H9 (cell line): Measurements from ENCODE around the gene GLS2. TPM values are rescaled to one million over a fixed set of nuclear protein-coding genes. Genes with fewer than 3 reads are reported as not detected.

Experiments
- DNase-seq: peaks from one replicate; pipeline ENCODE4 v3.0.0-alpha.2; 2017
- H2AFZ ChIP-seq: one replicate; pipeline ENCODE4 v1.6.1; 2013; ENCODE audit warnings: mild to moderate bottlenecking, low read length, control low read depth, moderate library complexity
- H2AK5ac ChIP-seq: 2 replicates; pipeline ENCODE4 v1.6.1; 2013; ENCODE audit warnings: low read length, control low read depth, mixed read lengths; ENCODE audit not compliant: insufficient read length
- H2BK120ac ChIP-seq: one replicate; pipeline ENCODE4 v1.6.1; 2013; ENCODE audit warnings: low read depth, mild to moderate bottlenecking, low read length, control low read depth, inconsistent platforms; ENCODE audit not compliant: poor library complexity, severe bottlenecking
- H2BK12ac ChIP-seq: 2 replicates; pipeline ENCODE4 v1.6.1; 2013; ENCODE audit warnings: low read length, control low read depth, mixed read lengths, low read depth; ENCODE audit not compliant: insufficient read length
- H2BK15ac ChIP-seq: 2 replicates; pipeline ENCODE4 v1.6.1; 2013; ENCODE audit warnings: low read depth, low read length, control low read depth
- H2BK20ac ChIP-seq: one replicate; pipeline ENCODE4 v1.6.1; 2013; ENCODE audit warnings: low read depth, mild to moderate bottlenecking, low read length, control low read depth, inconsistent platforms; ENCODE audit not compliant: poor library complexity, severe bottlenecking
- H2BK5ac ChIP-seq: 2 replicates; pipeline ENCODE4 v1.6.1; 2013; ENCODE audit warnings: low read length, control low read depth, mixed read lengths; ENCODE audit not compliant: insufficient read length
- H3K14ac ChIP-seq: 2 replicates; pipeline ENCODE4 v1.6.1; 2013; ENCODE audit warnings: low read length, control low read depth; ENCODE audit not compliant: insufficient read depth
- H3K18ac ChIP-seq: 2 replicates; pipeline ENCODE4 v1.6.1; 2013; ENCODE audit warnings: low read depth, mild to moderate bottlenecking, mixed read lengths, low read length, control low read depth; ENCODE audit not compliant: insufficient read length
- H3K23ac ChIP-seq: 2 replicates; pipeline ENCODE4 v1.6.1; 2013; ENCODE audit warnings: low read length, control low read depth, mixed read lengths, low read depth; ENCODE audit not compliant: insufficient read length
- H3K23me2 ChIP-seq: 2 replicates; pipeline ENCODE4 v1.6.1; 2013; ENCODE audit warnings: low read depth, mild to moderate bottlenecking, mixed read lengths, low read length, control low read depth; ENCODE audit not compliant: insufficient read length, poor library complexity, severe bottlenecking
- H3K27ac ChIP-seq: 2 replicates; pipeline ENCODE4 v1.5.1; 2013; ENCODE audit warnings: low read length, control low read depth, mixed read lengths, low read depth; ENCODE audit not compliant: insufficient read length
- H3K27me3 ChIP-seq: 2 replicates; pipeline ENCODE4 v1.6.1; 2013; ENCODE audit warnings: low read length, control low read depth, inconsistent platforms; ENCODE audit not compliant: insufficient read depth
- H3K4ac ChIP-seq: 2 replicates; pipeline ENCODE4 v1.6.1; 2013; ENCODE audit warnings: low read depth, mild to moderate bottlenecking, control low read depth, inconsistent platforms, low read length, moderate library complexity
- H3K4me1 ChIP-seq: 2 replicates; pipeline ENCODE4 v1.6.1; 2013; ENCODE audit warnings: low read length, control low read depth, inconsistent platforms; ENCODE audit not compliant: insufficient read depth
- H3K4me2 ChIP-seq: 2 replicates; pipeline ENCODE4 v1.6.1; 2013; ENCODE audit warnings: low read length, control low read depth, mixed read lengths; ENCODE audit not compliant: insufficient read length, insufficient read depth
- H3K56ac ChIP-seq: 2 replicates; pipeline ENCODE4 v1.6.1; 2013; ENCODE audit warnings: low read depth, mild to moderate bottlenecking, mixed read lengths, low read length, control low read depth; ENCODE audit not compliant: insufficient read length
- H3K79me1 ChIP-seq: 2 replicates; pipeline ENCODE4 v1.6.1; 2013; ENCODE audit warnings: low read depth, mild to moderate bottlenecking, moderate library complexity, low read length, control low read depth, inconsistent platforms; ENCODE audit not compliant: insufficient read depth, poor library complexity, severe bottlenecking
- H3K79me2 ChIP-seq: 2 replicates; pipeline ENCODE4 v1.6.1; 2013; ENCODE audit warnings: low read length, control low read depth, inconsistent platforms; ENCODE audit not compliant: insufficient read depth
- H3K9ac ChIP-seq: 2 replicates; pipeline ENCODE4 v1.6.1; 2013; ENCODE audit warnings: low read length, control low read depth, mixed read lengths; ENCODE audit not compliant: insufficient read length; ENCODE audit errors: extremely low read depth
- H3K9me3 ChIP-seq: one replicate; pipeline ENCODE4 v1.6.1; 2013; ENCODE audit warnings: low read depth, low read length, inconsistent platforms; ENCODE audit not compliant: control insufficient read depth
- H3T11ph ChIP-seq: one replicate; pipeline ENCODE4 v1.6.1; 2013; ENCODE audit warnings: mild to moderate bottlenecking, low read length, control low read depth, inconsistent platforms
- H4K20me1 ChIP-seq: one replicate; pipeline ENCODE4 v1.6.1; 2013; ENCODE audit not compliant: control insufficient read depth, insufficient read length, insufficient read depth
- H4K5ac ChIP-seq: 2 replicates; pipeline ENCODE4 v1.6.1; 2013; ENCODE audit warnings: low read depth, mild to moderate bottlenecking, mixed read lengths, low read length, control low read depth; ENCODE audit not compliant: insufficient read length
- H4K8ac ChIP-seq: replicated peaks from 2 replicates; pipeline ENCODE4 v1.6.1; 2013; ENCODE audit warnings: low read length, control low read depth, mixed read lengths, low read depth; ENCODE audit not compliant: insufficient read length
- H4K91ac ChIP-seq: 2 replicates; pipeline ENCODE4 v1.6.1; 2013; ENCODE audit warnings: low read depth, mild to moderate bottlenecking, moderate library complexity, mixed read lengths, low read length, control low read depth; ENCODE audit not compliant: insufficient read length
- H3K27ac Mint-ChIP-seq, 3 experiments: 2 replicates in 2 of 3; 3 replicates in 1 of 3; pipeline ENCODE4 v1.8.0; 2020 to 2021; ENCODE audit warnings: mixed read lengths in 3 of 3, mild to moderate bottlenecking in 1 of 3, moderate library complexity in 1 of 3
- H3K27me3 Mint-ChIP-seq: 2 replicates; pipeline ENCODE4 v1.8.0; 2021; ENCODE audit warnings: low read depth, mild to moderate bottlenecking, moderate library complexity, mixed read lengths
- H3K36me3 Mint-ChIP-seq, 3 experiments: 2 replicates in 2 of 3; 3 replicates in 1 of 3; pipeline ENCODE4 v1.8.0; 2020 to 2021; ENCODE audit warnings: low read depth in 3 of 3, mixed read lengths in 3 of 3; ENCODE audit not compliant: insufficient read depth in 1 of 3
- H3K4me1 Mint-ChIP-seq, 2 experiments: 2 replicates each; pipeline ENCODE4 v1.8.0; 2020; ENCODE audit warnings: mixed read lengths in 2 of 2
- H3K4me3 Mint-ChIP-seq, 2 experiments: 2 replicates in 1 of 2; 3 replicates in 1 of 2; pipeline ENCODE4 v1.8.0; 2020 to 2021; ENCODE audit warnings: mild to moderate bottlenecking in 2 of 2, mixed read lengths in 2 of 2, moderate library complexity in 1 of 2
- H3K9me3 Mint-ChIP-seq, 2 experiments: 2 replicates in 1 of 2; 3 replicates in 1 of 2; pipeline ENCODE4 v1.8.0; 2020; ENCODE audit warnings: mild to moderate bottlenecking in 2 of 2, mixed read lengths in 2 of 2, moderate library complexity in 1 of 2
- WGBS: extraction: QIAGEN DNeasy Blood & Tissue Kit; methylation state at CpG from one replicate; pipeline ENCODE4 v1.1.7; 2013; ENCODE audit warnings: missing lambda C conversion rate, low lambda C conversion rate, mixed read lengths; ENCODE audit not compliant: insufficient read length; ENCODE audit errors: extremely low coverage; 5-methylcytosine and 5-hydroxymethylcytosine counted together
- total RNA-seq: library from RNA; stranded (reverse); gene quantifications from 2 replicates; pipeline ENCODE4 v1.2.1, GENCODE V29; 2021
- TF ChIP-seq, protein P1 (sequence below): fragments of 200-600 bp; sonication (generic); conservative IDR thresholded peaks from 3 replicates; pipeline ENCODE4 v1.8.0; 2021; ENCODE audit warnings: antibody characterized with exemption, mild to moderate bottlenecking

The GLS2 gene
- total RNA-seq, 1 experiment from 2014 or later: 17.0 TPM

DNA sequence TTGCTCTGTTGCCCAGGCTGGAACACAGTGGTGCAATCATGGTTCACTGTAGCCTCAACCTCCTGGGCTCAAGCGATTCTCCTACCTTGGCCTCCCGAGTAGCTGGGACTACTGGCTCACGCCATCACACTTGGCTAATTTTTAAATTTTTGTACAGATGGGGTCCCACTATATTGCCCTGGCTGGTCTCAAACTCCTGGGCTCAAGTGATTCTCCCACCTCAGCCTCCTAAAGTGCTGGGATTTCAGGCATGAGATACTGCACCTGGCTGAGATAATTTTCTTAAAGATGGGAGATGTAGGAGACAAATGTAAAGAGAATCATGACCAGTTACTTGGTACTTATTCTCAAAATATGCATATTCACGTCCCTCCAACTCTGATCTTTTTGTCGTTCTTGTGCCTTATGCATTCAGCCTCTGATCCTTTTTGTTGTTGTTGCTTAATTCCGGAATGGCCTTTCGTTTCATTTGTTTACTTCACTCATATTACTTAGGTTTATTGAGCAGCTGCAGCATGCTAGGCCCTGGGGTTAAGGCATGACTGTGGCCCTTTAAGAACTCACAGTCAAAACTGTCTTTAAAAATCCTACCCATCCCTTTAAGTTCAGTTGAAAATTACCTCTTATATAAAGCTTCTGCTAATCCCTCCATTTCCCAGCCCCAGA, 42.6 kb upstream of the GLS2 start:
- no peak overlapping the region for H3K4ac ChIP-seq
- no peaks in the 10 kb centered on the region for H4K20me1 ChIP-seq
- H3K14ac ChIP-seq: no peak overlapping the region
- no peak overlapping the region for H3K18ac ChIP-seq
- peak overlapping the region in 2 of 3 experiments; percentile 14 to 26; a peak in 3 of 7 replicates for H3K27ac Mint-ChIP-seq
- no peaks in the 10 kb centered on the region; the same call in 1 of the 2 replicates for H3K4me1 ChIP-seq
- H2AK5ac ChIP-seq: no peak overlapping the region
- no peak overlapping the region for H2BK20ac ChIP-seq
- no peak overlapping the region for H3K9ac ChIP-seq
- H3K23me2 ChIP-seq: no peaks in the 10 kb centered on the region
- H4K91ac ChIP-seq: no peak overlapping the region
- no peak overlapping the region for H3K56ac ChIP-seq
- WGBS: no CpG with 5 or more reads among the region's 7 CpGs
- H3K4me3 Mint-ChIP-seq: no peak overlapping the region
- H3K79me1 ChIP-seq: no peaks in the 10 kb centered on the region
- H4K5ac ChIP-seq: no peak overlapping the region
- no peak overlapping the region for H4K8ac ChIP-seq
- no peaks in the 10 kb centered on the region for H3K27me3 ChIP-seq
- no peak overlapping the region for H2AFZ ChIP-seq
- H3K4me1 Mint-ChIP-seq: peaks cover 11 to 15% of the 10 kb centered on the region in 2 experiments
- no peak overlapping the region for H3K4me2 ChIP-seq
- H2BK120ac ChIP-seq: no peak overlapping the region
- no peak overlapping the region for H2BK15ac ChIP-seq
- peaks cover 2% of the 10 kb centered on the region; the same call in 1 of the 2 replicates for H3K79me2 ChIP-seq
- H3K36me3 Mint-ChIP-seq: no peaks in the 10 kb centered on the region
- H3K9me3 ChIP-seq: no peaks in the 10 kb centered on the region
- no peaks in the 10 kb centered on the region for H3K9me3 Mint-ChIP-seq
- no peak overlapping the region for H3K23ac ChIP-seq
- no peak for DNase-seq
- H3K27ac ChIP-seq: no peak overlapping the region
- no peaks in the 10 kb centered on the region for H3K27me3 Mint-ChIP-seq
- no peak overlapping the region for H2BK5ac ChIP-seq
- TF ChIP-seq, protein P1, sequence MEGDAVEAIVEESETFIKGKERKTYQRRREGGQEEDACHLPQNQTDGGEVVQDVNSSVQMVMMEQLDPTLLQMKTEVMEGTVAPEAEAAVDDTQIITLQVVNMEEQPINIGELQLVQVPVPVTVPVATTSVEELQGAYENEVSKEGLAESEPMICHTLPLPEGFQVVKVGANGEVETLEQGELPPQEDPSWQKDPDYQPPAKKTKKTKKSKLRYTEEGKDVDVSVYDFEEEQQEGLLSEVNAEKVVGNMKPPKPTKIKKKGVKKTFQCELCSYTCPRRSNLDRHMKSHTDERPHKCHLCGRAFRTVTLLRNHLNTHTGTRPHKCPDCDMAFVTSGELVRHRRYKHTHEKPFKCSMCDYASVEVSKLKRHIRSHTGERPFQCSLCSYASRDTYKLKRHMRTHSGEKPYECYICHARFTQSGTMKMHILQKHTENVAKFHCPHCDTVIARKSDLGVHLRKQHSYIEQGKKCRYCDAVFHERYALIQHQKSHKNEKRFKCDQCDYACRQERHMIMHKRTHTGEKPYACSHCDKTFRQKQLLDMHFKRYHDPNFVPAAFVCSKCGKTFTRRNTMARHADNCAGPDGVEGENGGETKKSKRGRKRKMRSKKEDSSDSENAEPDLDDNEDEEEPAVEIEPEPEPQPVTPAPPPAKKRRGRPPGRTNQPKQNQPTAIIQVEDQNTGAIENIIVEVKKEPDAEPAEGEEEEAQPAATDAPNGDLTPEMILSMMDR: no peak
- no peak overlapping the region for H2BK12ac ChIP-seq
- H3T11ph ChIP-seq: no peak overlapping the region
